Heart right ventricle (tissue), 16 donors: ENCODE data around the gene ZDHHC18. TPM values are rescaled to one million over a fixed set of nuclear protein-coding genes. Genes with fewer than 3 reads are reported as not detected.

Source experiments
- ATAC-seq, 8 donors: fragments of 200-7000 bp; cut with Tn5 transposase; one replicate each; pipeline ENCODE4 v1.9.1; 2020; ENCODE audit warnings: mild to moderate bottlenecking in 8 of 8, moderate library complexity in 8 of 8, moderate number of reproducible peaks in 1 of 8
- DNase-seq, 2 donors: peaks; one replicate each; pipeline ENCODE4 v3.0.0-alpha.2; 2020
- H3K27ac ChIP-seq, 10 donors: fragments of 200-600 bp; sonication (generic) in 2 of 10; one replicate each; pipeline versions ENCODE4 v1.5.0 to v1.8.0; 2020 to 2022; ENCODE audit warnings: mild to moderate bottlenecking in 3 of 10
- H3K27me3 ChIP-seq, 7 donors: fragments of 200-600 bp; one replicate each; pipeline ENCODE4 v1.8.0; 2021 to 2022; ENCODE audit warnings: mild to moderate bottlenecking in 2 of 7
- H3K36me3 ChIP-seq, 9 donors: fragments of 200-600 bp; sonication (generic) in 1 of 9; one replicate each; pipeline versions ENCODE4 v1.5.0 to v1.8.0; 2020 to 2022; ENCODE audit warnings: mild to moderate bottlenecking in 2 of 9
- H3K4me1 ChIP-seq, 9 donors: fragments of 200-600 bp; sonication (generic) in 1 of 9; one replicate each; pipeline versions ENCODE4 v1.5.0 to v1.8.0; 2020 to 2022; ENCODE audit warnings: mild to moderate bottlenecking in 4 of 9
- H3K4me3 ChIP-seq, 10 donors: fragments of 200-600 bp; sonication (generic) in 2 of 10; one replicate each; pipeline versions ENCODE4 v1.5.0 to v1.8.0; 2020 to 2022; ENCODE audit warnings: mild to moderate bottlenecking in 7 of 10, moderate library complexity in 2 of 10
- H3K9me3 ChIP-seq, 11 donors: fragments of 200-600 bp in 10 of 11; sonication (generic) in 2 of 11; one replicate each; pipeline versions ENCODE4 v1.5.0 to v1.8.0; 2013 to 2022; ENCODE audit warnings: mild to moderate bottlenecking in 2 of 11, control low read depth in 1 of 11, moderate library complexity in 1 of 11
- CTCF ChIP-seq, 9 donors: fragments of 200-600 bp; sonication (generic) in 2 of 9; IDR thresholded peaks; one replicate each; pipeline versions ENCODE4 v1.5.0 to v1.8.0; 2021 to 2022; ENCODE audit warnings: antibody characterized with exemption in 9 of 9, mild to moderate bottlenecking in 5 of 9, moderate library complexity in 1 of 9
- WGBS, 2 donors: extraction: QIAGEN DNeasy Blood & Tissue Kit; methylation state at CpG; one replicate each; pipeline ENCODE4 v1.1.7; 2013; ENCODE audit warnings: inconsistent platforms in 1 of 2; 5-methylcytosine and 5-hydroxymethylcytosine counted together
- intact Hi-C, 10 donors: fragments of 100-400 bp; cut with DNase I; formaldehyde crosslinking; loops; one replicate each; pipeline versions ENCODE4 v1.11.1 to v1.14.2; 2022
- polyA plus RNA-seq, 2 donors: library from polyadenylated mRNA; stranded (reverse); fragments of 200-250 nt; gene quantifications; one replicate each; pipeline ENCODE4 v1.2.3, GENCODE V29; 2013
- total RNA-seq, 10 donors: library from RNA; stranded (reverse); fragmentation: NEBNext Ultra II Directional in 3 of 10; extraction: Animal tissue kit (Norgen Biotek cat#: 25700) in 3 of 10; gene quantifications; one replicate each; pipeline versions ENCODE4 v1.2.1 to v1.2.4, GENCODE V29; 2021 to 2023
- donor health status: Arrhythmogenic right ventricular cardiomyopathy.
- donor health status: ischemic (EF 13 %, LVEDD 7.1; RV severe dilation, severe dysfunction).
- donor health status: healthy with polysubstance abuse.
- donor health status: DM: no; HTN: yes; CAD: no.
- donor health status: DM: no; HTN: no; CAD: no.
- donor health status: ischemic (EF 25% LVEDD 6.9; RV normal size, moderate dysfunction).
- donor health status: ischemic (EF 25% LVEDD 5.7; RV mildly dilated, moderate dysfunction).
- donor health status: healthy.
- donor health status: DM: yes; HTN: yes; CAD: no.
- donor health status: Ischemic cardiomyopathy.
- donor health status: ischemic (EF 35%, LVEDD 5.7; RV mildly dilated, moderate dysfunction).
- donor health status: nonischemic (EF 11% LVEDD 7.7; RV severe dilation, severe dysfunction).
- donor health status: DM: yes; HTN: yes; CAD: no.
- donor health status: PGD.
- donor health status: ischemic (EF 29% LVEDD 5.4; RV normal size, mild dysfunction).
- donor health status: nonischemic (EF 23%, LVEDD 6.1; RV moderate dilation, normal function).

ZDHHC18 gene
- total and polyA plus RNA-seq, 12 donors, result 7.4 to 19.1 (median 11.8) TPM

DNA sequence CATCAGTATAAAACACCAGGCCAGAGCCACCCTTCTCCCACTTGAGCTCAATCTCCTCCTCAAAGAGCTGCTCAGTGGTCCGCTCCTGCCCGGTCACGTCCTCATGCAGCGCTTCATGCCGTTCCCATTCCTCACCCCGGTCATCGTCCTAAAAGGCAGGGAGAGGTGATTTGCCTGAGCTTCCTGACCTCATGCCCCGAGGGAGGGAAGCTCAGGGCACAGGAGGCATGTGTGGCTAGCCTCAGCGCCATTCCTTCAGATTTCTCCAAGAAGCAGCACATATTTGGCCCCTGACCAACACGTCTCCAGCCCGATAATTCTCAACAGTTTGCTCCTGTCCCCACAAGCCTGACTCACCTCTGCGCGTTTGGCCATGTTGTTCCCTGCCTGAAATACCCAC, 67.8 kb downstream of the ZDHHC18 start:
- intact Hi-C loops, result no loop called here
- 93 to 95% methylated on average over 13 of the region's 13 CpGs for WGBS, 2 donors
- DNase-seq (no peak), ATAC-seq (no peak)
- no peaks in the 10 kb centered on the region for H3K27me3 ChIP-seq
- no peak for TF ChIP-seq CTCF (IDR thresholded peaks at IDR 0.05)
- H3K4me1 ChIP-seq, result peaks cover 7 to 27% (median 19%) of the 10 kb centered on the region in 9 donors
- H3K36me3 ChIP-seq, result peaks cover 0 to 78% (median 29%) of the 10 kb centered on the region in 9 donors
- H3K4me3 ChIP-seq, result no peak overlapping the region
- no peaks in the 10 kb centered on the region for H3K9me3 ChIP-seq
- no peak overlapping the region for H3K27ac ChIP-seq

DNA sequence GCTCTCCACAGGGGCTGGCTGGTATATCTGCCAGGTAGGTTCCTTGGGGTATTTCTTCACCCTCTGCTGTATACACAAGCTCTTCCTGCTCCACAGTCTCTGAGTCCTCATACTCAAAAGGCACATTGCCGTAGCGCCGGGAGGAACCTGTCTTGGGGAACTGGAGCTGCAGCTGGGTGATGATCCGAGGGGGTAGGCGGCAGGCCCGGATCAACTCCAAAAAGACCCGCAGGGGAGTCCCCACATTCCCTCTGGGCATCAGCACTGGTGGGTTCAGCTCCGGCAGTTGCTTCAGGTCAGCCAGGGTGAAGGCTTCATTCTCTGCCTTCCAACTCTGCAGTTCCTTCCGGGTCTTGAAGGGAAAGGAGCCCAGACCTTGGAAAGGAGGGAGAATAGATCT, 70.9 kb downstream of the ZDHHC18 start:
- Histone ChIP-seq H3K9me3 (no peaks in the 10 kb centered on the region), H3K27me3 (no peaks in the 10 kb centered on the region), H3K4me1 (peaks cover 10 to 29% (median 15%) of the 10 kb centered on the region in 9 donors), H3K27ac (no peak overlapping the region), H3K4me3 (no peak overlapping the region), H3K36me3 (peaks cover 0 to 64% (median 25%) of the 10 kb centered on the region in 9 donors)
- WGBS, 2 donors, result 93 to 96% methylated on average over 9 of the region's 9 CpGs
- no peak for TF ChIP-seq CTCF (IDR thresholded peaks at IDR 0.05)
- intact Hi-C loops, result no loop called here
- DNase-seq (no peak), ATAC-seq (no peak)

DNA sequence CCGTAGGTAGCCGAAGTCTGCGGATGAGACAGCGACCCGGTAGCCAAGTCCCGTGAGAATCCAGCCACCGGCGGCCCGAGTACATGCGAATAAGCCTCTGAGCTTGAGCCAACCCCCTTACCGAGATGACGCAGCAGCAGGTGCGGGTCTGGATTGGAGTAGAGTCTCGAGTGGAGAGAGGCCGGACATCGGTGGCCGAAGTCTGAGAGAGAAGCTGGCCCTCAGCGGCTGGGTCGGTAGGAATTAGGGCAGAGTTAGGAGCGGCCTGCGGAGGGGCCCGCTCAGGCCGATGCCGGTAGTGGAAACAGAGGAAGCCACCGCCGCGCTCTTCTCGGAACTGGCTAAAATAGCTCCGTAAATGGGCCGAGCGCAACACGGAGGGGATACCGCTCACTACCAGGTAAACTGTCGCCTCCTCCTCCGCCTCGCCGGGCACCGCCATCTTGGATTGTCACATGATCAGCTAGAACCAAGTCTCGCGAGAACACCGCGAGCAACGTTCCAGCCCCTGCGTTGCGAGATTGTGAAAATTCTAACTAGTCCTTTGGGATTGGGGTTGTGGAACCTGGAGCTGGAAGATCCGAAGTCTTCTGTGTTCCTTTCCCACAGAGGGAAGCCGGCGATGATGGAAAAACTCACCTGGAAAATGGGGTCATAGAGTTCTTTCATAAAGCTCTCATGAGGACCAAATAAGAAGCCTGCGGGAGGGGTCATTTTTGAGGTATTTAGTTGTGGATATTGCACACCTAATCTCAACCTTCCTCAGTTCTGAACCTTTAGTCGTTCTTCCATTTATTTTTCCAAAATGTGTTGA, 73.7 kb downstream of the ZDHHC18 start, which contains the start of gene GPATCH3:
Gene GPATCH3, minus strand, starts transcription at position 467 of the 814 bp plus-strand sequence. Its CDS starts 25 bp downstream, at position 442.
- Histone ChIP-seq H3K9me3 (no peaks in the 10 kb centered on the region), H3K27ac (peak within 1 kb of the TSS; percentile 38 to 91 (median 79)), H3K4me1 (peaks cover 10 to 28% (median 15%) of the 10 kb centered on the region in 9 donors), H3K4me3 (peak within 1 kb of the TSS; percentile 58 to 98 (median 92)), H3K36me3 (peaks cover 0 to 35% (median 15%) of the 10 kb centered on the region in 9 donors), H3K27me3 (no peaks in the 10 kb centered on the region)
- WGBS, 2 donors, result 0 to 1% methylated on average over 50 of the region's 50 CpGs
- ATAC-seq (peak; percentile 86 to 96 (median 94)), DNase-seq (peak; percentile 92 to 93)
- intact Hi-C loops, result no loop called here
- TF ChIP-seq CTCF (IDR thresholded peaks at IDR 0.05), result no peak

DNA sequence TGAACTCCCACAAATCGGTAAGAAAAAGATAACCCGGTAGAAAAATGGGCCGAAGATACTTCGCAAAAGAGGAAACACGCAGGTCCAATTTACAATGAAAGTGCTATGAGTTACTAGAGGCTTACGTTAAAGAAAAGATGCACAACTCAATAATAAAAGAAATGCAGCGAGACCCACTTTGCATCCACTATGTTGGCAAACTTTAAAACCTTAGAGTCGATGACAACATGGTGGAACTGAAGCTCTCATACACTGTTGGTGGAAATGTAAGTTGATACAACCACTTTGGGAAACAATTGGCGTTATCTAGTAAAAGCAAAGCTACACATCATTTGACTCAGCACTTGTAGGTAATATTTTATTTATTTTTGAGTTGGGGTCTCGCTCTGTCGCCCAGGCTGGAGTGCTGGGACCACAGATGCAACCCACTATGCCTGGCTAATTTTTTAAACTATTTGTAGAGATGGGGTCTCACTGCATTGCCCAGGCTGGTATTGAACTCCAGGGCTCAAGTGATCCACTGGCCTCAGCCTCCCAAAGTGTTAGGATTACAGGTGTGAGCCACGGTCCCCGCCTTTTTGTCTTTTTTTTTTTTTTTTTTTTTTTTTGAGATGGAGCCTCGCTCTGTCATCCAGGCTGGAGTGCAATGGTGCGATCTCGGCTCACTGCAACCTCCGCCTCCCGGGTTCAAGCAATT, 74.5 kb downstream of the ZDHHC18 start:
- Histone ChIP-seq H3K9me3 (no peaks in the 10 kb centered on the region), H3K4me1 (peaks cover 10 to 28% (median 15%) of the 10 kb centered on the region in 9 donors), H3K36me3 (peaks cover 0 to 28% (median 9%) of the 10 kb centered on the region in 9 donors), H3K27me3 (no peaks in the 10 kb centered on the region), H3K4me3 (peak overlapping the region; percentile 58 to 98 (median 92)), H3K27ac (peak overlapping the region in 9 of 10 donors; percentile 61 to 91 (median 81))
- TF ChIP-seq CTCF (IDR thresholded peaks at IDR 0.05), result no peak
- intact Hi-C loops, result no loop called here
- DNase-seq (no peak), ATAC-seq (no peak)
- 66% methylated on average over 17 to 18 of the region's 18 CpGs for WGBS, 2 donors
